ENCODE data around the gene DARS2.
"Not testable (repeated sequence)": the region's sequence is repeated elsewhere in the genome, so short reads cannot be mapped to it uniquely, and the experiment has no call there.

Gene DARS2, protein sequence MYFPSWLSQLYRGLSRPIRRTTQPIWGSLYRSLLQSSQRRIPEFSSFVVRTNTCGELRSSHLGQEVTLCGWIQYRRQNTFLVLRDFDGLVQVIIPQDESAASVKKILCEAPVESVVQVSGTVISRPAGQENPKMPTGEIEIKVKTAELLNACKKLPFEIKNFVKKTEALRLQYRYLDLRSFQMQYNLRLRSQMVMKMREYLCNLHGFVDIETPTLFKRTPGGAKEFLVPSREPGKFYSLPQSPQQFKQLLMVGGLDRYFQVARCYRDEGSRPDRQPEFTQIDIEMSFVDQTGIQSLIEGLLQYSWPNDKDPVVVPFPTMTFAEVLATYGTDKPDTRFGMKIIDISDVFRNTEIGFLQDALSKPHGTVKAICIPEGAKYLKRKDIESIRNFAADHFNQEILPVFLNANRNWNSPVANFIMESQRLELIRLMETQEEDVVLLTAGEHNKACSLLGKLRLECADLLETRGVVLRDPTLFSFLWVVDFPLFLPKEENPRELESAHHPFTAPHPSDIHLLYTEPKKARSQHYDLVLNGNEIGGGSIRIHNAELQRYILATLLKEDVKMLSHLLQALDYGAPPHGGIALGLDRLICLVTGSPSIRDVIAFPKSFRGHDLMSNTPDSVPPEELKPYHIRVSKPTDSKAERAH

DNA sequence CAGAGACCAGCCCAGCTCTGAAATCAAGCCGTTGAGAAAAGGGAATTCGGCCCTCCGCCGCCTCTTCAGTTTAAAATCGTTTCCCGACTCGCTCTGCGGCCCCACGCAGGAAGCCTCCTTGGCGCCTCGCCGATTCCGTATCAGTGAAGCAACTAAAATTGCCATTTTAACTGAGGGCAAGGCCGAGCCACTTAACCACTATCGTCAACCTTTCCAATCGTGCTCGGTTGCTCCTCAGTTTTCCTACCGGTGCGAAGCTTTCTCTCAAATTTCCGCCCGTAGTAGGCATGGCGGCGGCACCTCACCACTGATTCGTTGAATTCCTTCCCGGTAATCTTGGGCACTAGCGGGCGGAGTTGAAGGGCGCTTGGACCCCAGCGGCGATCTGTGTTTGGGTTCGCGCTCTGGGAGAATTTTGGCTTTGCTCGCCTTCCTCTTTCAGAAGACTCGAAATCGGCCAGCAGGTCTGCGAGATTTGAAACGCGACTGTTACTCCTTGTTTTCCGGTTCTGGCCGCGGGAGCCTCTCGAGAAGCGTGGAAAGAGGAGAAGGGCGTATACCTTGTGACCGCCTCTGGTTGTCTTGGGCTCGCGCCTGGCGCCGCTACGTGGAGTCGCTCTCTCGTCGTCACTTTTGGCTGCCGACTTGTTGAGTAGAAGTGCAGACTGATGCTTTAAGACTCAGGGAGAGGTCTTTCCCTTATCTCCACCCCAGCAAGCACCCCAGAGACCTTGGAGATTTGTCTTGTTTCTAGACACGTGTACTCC, at the start of gene DARS2, which contains the start of gene CENPL:
TSS of gene DARS2 (plus strand) at position 359 of the 767 bp plus-strand sequence. CDS start 557 bp downstream, outside the sequence.
TSS of gene CENPL (minus strand) at position 569 of the 767 bp plus-strand sequence. CDS start 13,584 bp downstream, outside the sequence.
- peak; percentile 99 for DNase-seq

DNA sequence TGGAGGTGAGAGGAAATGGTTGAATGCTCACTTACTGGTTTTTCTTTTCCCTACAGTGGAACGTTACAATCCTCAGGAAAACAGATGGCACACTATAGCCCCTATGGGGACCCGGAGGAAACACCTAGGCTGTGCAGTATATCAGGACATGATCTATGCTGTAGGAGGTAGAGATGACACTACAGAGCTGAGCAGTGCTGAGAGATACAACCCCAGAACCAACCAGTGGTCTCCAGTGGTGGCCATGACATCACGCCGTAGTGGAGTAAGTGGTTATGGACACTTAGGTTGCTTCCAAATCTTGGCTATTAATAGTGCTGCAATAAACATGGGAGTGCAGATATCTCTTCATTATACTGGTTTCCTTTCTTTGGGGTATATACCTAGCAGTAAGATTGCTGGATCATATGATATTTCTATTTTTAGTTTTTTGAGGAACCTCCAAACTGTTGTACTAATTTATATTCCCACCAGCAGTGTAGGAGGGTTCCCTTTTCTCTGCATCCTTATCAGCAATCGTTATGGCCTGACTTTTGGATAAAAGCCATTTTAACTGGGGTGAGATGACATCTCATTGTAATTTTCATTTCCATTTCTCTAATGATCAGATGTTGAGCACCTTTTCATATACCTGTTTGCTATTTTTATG, 48.8 kb upstream of the DARS2 start:
- DNase-seq: no peak

DNA sequence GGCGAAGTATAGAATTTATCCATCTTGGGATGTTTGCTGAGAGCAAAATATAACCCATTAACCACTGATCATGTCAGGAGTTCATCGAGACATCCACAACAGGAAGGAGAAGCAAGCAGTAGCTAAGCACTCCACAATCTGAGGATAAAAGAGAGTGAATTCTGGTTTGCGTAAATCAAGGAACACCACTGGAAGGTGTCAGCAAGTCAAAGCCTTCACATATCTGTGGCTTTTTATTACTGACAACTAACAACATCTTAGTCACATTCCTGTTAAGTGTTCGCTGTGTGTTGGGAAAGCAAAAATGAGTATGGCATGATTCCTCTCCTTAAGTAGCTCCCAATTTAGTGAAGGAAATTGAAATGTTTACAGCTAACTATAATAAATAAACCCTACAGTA, 44.5 kb upstream of the DARS2 start:
- no peak for DNase-seq

DNA sequence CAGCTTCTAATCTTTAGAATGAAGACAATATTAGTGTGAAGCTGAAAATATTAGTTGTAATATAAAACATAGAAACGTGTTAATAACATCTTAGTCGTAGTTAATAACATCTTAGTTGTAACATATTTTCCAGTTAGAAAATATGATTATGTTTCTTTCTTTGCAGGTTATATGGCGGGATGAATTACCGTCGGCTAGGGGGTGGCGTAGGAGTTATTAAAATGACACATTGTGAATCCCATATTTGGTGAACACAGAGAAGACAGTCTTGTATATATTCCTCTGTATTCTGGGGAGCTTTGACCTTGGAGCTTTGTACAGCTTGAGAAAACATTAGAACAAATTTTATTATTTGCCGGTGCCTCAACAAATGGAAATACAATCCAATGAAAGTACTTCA, 39.5 kb upstream of the DARS2 start:
- no peak for DNase-seq

DNA sequence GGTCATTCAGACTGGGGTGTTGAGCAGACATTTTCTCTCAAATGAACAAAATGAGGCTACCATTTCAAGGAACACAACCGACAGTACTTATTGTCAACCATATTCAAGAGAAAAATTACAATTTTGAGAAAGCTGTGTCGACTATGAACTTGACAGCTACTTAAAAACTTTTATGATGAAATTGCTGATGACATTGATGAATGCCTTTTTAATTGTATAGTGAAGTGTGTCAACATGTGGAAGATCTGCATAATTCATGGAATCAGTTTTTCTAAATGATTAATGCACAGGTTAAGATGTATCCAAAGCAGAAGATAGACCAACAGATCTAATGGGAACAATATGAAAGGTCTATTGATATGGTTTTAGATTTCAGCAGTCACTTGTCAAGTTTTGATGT, 34.6 kb upstream of the DARS2 start:
- DNase-seq: no peak

DNA sequence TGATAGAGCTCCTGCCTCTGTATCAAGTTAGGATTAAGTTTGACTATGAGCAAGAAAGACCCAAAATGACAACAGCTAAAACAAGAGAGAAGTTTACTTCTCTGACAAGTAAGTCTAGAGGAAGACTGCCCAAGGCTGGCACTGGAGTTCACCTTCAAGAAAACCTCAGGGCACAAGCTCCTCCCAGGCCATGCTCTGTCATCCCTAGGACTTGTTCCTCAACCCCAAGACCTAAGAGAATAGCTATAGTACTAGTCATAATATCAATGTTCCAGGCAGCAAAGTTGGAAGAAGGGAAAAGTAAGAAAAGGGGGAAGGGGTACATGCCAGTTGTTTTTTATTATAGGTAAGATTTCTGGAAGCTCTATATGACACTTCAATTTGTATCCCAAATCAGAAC, 26.4 kb upstream of the DARS2 start:
- no peak for DNase-seq

DNA sequence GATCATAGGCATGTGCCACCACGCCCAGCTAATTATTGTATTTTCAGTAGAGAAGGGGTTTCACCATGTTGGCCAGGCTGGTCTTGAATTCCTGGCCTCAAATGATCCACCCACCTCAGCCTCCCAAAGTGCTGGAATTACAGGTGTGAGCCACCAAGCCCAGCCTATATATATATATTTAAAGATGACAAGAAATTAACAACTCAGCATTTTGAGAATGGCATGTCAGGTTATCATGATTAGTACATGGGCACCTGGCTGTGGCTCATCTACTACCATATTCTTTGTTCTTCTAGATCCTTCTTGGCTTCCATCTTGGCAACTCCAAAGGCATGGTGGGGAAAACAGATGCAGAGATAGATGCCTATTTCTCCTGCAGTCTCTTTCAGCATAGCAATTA, 24.5 kb upstream of the DARS2 start:
- DNase-seq: not testable (repeated sequence)

DNA sequence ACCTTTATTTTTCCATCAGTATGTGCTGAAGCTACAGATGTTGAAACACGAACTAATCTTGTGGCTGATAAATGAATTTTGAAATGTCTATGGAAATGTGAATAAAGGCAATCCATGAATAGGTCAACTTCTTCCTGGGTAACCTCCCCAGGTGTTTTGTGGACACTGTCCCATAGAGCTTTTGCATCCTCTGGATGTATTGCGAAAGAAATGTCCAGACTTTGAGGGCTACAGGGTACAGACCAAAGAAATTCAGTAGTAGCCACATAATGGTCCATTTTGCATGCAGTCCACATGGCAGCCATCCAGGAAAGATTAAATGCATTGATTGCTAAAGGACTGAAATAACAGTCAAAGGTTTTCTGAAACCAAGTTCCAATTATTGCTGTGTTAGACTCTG, 21.5 kb upstream of the DARS2 start:
- no peak for DNase-seq

DNA sequence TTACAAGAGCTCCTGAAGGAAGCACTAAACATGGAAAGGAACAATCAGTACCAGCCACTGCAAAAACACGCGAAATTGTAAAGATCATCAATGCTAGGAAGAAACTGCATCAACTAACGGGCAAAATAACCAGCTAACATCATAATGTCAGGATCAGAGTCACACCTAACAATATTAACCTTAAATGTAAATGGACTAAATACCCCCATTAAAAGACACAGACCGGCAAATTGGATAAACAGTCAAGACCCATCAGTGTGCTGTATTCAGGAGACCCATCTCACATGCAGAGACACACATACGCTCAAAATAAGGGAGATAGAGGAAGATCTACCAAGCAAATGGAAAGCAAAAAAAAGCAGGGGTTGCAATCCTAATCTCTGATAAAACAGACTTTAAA, 10.8 kb upstream of the DARS2 start:
- not testable (repeated sequence) for DNase-seq

DNA sequence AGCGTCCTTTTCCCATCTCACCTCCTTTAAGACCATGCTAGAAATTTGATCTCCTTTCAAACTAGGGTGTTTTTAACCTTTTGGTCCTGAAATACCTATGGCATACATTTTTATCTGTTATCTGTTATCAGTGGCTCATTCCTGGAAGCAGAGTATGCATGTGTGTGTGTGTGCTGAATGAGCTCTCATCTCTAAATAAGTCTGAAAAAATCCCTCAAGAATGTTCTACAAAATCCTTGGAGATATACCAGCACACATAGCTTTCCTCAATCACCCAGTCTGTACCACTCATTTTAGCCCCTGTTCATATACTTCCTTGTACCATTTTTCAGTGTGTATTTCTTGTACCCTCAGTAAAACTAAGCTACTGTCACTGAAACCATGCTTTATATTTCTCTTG, 6.0 kb upstream of the DARS2 start:
- no peak for DNase-seq

DNA sequence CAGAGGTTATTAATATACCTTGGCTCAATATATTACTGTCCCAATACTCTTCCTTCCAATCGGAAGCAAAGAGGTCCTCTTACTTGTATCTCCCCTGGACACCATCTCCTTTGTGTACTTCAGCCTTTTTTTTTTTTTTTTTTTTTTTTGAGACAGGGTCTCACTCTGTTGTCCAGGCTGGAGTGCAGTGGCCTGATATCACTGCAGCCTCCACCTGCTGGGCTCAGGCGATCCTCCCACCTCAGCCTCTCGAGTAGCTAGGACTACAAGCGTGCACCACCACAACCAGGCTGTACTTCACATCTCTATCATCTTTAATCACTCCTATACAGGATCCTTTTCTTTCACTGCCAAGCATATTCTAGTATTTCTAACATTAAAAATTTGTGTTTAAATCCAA, 2.8 kb upstream of the DARS2 start:
- DNase-seq: no peak

DNA sequence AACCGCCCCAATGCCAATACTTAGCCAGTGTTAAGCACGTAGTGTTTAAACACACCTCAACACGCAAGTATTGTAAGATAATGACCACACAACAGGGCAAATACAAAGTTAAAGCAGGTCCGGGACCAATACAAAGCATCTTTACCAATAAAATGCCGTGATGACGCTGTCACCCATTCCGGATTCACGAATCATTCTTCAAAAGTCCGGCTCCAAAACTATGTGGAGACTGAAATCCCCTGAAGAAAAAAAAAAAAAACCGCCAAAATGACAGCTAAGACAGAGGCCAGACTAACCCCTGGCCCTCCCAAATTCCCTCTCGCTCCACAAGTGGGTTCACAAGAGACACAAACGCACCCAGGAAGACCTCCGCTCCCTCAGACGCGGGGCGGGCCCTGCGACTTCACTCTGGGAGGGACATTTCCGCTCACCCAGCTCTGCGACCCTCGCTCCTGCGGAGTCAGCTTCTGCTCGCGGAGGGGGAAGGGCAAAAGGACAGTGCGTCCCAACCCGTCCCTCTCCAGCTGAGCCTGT, 625 bp upstream of the DARS2 start:
- no peak for DNase-seq

DNA sequence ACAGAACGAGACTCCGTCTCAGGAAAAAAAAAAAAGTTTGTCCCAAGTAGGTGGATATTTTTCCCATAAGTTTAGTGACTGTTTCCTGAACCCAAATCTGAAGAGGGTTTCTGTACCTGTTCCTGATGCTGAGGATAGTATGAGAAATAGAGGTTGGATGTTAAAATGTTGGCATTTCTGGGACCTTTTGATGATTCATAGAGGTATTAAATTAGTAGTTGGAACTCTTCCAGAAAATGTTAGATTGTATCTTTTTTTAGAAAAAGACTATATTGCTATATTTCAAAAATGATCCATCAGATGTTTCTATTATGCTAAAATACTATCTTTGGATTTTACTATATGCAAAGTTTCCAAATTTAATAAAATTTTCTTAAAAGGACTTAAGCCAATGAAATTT, 3.1 kb downstream of the DARS2 start:
- DNase-seq: no peak

DNA sequence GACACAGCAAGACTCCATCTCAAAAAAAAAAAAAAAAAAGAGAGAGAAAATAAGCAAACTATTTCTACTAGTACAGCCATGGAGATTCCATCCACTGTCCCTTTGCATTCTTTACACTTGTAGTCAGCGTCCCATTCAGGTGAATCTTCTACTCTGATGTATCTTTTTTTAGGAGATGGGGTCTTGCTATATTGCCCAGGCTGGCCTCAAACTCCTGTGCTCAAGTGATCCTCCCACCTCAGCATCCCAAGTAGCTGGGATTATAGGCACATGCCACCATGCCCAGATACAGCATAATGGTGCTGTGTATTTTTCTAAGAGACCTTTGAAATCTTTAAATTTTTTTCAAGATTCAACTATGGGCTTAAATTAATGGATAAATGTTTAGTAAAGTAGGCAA, 8.3 kb downstream of the DARS2 start:
- DNase-seq: no peak

DNA sequence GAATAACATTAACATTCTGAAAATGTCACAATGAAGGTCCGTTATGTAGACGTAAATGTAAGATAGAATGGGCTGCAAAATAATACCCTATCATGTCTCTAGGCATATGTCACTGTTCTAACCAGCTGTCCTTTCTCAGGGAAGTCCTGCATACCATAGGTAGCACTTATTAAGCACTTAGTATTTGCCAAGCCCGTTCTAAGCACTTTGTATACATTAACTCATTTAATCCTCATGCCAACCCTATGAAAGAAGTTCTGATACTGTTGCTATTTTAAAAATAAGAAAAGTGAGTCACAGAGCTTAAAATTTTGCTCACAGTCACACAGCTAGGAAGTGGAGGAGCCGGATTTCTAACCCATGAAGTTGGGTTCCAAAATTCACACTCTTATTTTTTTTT, 27.6 kb downstream of the DARS2 start:
- DNase-seq: no peak

DNA sequence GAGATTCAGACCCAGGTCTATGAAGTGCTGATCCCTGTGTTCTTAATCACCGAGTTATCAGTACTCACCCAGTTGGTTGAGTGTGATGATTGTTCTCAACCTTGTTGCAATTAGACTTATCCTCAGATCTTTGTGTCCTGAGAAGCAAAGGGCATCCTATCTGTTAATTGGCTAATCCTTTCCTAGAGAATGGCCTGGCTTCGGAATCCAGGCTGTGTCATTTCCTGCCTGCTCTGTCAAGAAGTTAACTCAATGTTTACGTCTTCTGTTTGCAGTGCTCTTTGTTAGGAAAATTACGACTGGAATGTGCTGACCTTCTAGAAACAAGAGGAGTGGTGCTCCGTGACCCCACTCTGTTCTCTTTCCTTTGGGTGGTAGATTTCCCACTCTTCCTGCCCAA, 28.6 kb downstream of the DARS2 start:
- DNase-seq: no peak

DNA sequence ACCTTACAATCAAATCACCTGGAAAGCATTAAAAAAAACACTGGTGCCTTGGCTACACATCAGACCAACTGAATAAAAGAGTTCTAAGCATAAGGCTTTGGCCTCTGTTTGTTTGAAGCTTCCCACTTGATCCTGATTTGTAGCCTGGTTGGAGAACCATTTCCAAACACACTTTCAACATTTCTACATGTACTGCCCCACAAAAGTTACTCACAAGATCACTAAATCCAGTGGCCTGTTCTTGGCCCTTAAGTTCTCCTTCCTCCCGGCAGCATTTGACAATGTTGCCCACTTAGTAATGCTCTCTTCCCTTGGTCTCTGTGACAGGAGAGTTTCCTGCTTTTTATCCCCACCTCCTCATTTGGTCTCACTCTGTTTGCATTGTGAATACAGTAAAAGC, 31.5 kb downstream of the DARS2 start:
- DNase-seq: no peak

DNA sequence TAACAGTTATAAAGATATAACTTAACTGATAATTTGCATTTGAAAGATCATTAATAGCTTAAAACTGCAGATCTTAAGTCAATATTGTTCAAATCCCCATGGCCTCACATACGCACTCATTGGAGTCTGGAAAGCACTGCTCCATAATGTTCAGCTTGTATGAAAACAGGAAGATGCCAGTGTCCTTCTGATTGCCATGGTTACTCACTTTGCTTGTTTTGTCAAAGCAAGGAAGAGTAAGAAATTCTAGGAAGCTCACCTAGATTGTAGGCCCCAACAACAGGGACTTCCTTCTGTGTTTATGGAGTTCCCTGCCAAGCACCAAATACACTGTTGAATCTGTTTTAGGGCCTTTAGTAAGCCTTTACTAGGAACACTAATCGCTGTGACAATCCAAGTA, 32.4 kb downstream of the DARS2 start:
- DNase-seq: no peak

DNA sequence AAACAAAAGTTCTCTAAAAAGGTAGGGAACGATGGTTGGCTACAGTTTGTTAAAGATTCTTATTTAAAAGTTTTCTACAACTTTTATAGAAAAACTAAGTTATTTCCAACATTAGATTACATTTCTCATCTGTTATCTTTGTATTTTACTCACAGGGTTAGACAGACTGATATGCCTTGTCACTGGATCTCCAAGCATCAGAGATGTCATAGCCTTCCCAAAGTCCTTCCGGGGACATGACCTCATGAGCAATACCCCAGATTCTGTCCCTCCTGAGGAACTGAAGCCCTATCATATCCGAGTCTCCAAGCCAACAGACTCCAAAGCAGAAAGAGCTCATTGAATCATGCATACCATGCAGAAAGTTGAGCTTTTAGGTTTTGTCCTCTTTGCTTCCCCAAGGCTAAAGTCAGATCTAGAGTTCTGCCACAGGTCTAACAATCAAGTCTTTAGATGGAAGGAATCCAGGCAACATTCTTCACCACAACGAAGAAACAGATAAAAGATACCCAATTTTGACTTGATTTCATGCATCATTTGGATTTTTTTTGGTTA, 33.0 kb downstream of the DARS2 start:
- no peak for DNase-seq

DNA sequence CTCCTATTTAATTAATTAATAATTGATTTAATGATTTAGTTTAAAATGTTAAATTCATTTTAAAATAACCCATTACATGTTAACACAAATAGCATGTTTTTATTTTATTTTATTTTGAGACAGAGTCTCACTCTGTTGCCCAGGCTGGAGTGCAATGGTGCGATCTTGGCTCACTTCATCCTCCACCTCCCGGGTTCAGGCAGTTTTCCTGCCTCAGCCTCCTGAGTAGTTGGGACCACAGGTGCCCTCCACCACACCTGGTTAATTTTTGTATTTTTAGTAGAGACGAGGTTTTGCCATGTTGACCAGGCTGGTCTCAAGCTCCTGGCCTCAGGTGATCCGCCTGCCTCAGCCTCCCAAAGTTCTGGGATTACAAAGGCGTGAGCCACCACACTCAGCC, 35.1 kb downstream of the DARS2 start:
- not testable (repeated sequence) for DNase-seq

DNA sequence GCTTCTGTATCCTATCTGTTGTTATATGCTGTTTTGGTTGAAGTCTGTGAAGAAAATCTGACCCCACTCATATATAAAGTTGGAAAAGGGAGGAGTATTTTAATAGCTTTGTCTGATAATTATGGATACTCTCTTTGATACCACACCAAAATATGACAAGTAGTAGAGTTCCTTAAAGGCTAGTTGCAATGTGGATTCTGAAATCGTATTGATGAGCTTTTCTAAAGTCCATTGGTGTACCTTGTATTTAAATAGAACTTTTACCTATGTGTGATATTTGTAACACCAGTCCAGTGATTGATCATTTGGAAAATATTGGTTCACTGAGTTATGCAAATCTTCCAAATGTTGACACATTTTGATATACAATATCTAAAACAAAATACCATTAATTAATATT, 35.6 kb downstream of the DARS2 start:
- no peak for DNase-seq

DNA sequence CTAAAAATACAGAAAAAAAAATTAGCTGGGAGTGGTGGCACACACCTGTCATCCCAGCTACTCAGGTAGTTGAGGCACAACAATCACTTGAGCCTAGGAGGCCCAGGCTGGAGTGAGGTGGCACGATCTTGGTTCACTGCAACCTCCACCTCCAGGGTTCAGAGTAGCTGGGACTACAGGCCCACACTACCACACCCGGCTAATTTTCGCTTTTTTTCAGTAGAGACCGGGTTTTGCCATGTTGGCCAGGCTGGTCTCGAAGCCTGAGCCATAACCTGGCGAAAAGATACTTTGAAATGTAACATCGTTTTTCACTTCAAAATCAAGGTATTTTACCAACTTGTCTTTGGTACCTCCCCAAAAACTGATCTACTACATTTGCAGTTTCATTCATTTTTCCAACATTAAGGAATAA, 37.3 kb downstream of the DARS2 start:
- DNase-seq: no peak

Data from NCI-H1694 (cell line).